ENCODE results near the gene CADM1. TPM values are rescaled to one million over a fixed set of nuclear protein-coding genes. Genes with fewer than 3 reads are reported as not detected.

Gene CADM1
- total and polyA plus RNA-seq, 2 donors (not counting 3 experiments of a cell fraction or from before 2014, with no cell fraction given) = 0.52 to 2.6 TPM

- no peak for DNase-seq (ENCODE audit: low read depth, low spot score)
- no peaks in the 10 kb centered on the region for H3K27me3 ChIP-seq (ENCODE audit: control insufficient read depth in 2 of 2, insufficient read depth in 2 of 2, low read length in 2 of 2)
- no peak overlapping the region for H2AFZ ChIP-seq (ENCODE audit: low read depth, low read length)
- dilution Hi-C loops (cut with MboI; ENCODE audit: extremely low pct_ligation_motif_present, low sequenced_read_pairs) (no loop called here), intact Hi-C loops (cut with micrococcal nuclease) (no loop called here)
- no peak for FAIRE-seq
- no peaks in the 10 kb centered on the region for H3K9me1 ChIP-seq (replicated peaks; ENCODE audit: control insufficient read depth, extremely low read depth, insufficient read depth, low read length)
- CTCF ChIA-PET = no interaction called here
- H3K27ac ChIP-seq (ENCODE audit: insufficient read depth, low read depth, low read length) = no peak overlapping the region
- POLR2A ChIA-PET = no interaction called here
- no peak overlapping the region for H3K9ac ChIP-seq (replicated peaks; ENCODE audit: extremely low read depth, insufficient read depth, low read length)
- TF ChIP-seq POLR2A (IDR thresholded peaks at IDR 0.05; ENCODE audit: low read depth, low read length) (no peak), JUN (IDR thresholded peaks at IDR 0.05; ENCODE audit: borderline replicate concordance, insufficient read depth, insufficient read length, low read depth) (no peak), GATA2 (IDR thresholded peaks at IDR 0.05; ENCODE audit: insufficient read depth, insufficient read length, low read depth, low read length) (no peak), FOS (IDR thresholded peaks at IDR 0.05; ENCODE audit: borderline replicate concordance, insufficient read depth, low read length) (no peak), POLR2AphosphoS5 (IDR thresholded peaks at IDR 0.05; ENCODE audit: insufficient read depth, low read depth, low read length) (no peak), EZH2 (IDR thresholded peaks at IDR 0.05; ENCODE audit: borderline replicate concordance, low read depth, low read length, severe bottlenecking) (no peak), MAX (IDR thresholded peaks at IDR 0.05; ENCODE audit: insufficient read depth, insufficient read length) (no peak), CTCF (IDR thresholded peaks at IDR 0.05; ENCODE audit: extremely low read depth in 1 of 2, insufficient read depth in 1 of 2, low read depth in 1 of 2, low read length in 2 of 2) (no peak), MYC (IDR thresholded peaks at IDR 0.05; ENCODE audit: low read depth, low read length) (no peak)
- no peak overlapping the region for H3K4me3 ChIP-seq (replicated peaks in 1 of 3; ENCODE audit: insufficient read depth in 1 of 3, low read depth in 1 of 3, low read length in 3 of 3)
- no peaks in the 10 kb centered on the region for H4K20me1 ChIP-seq (replicated peaks; ENCODE audit: control insufficient read depth, extremely low read depth, insufficient read depth, low read length)
- H3K9me3 ChIP-seq (replicated peaks; ENCODE audit: control insufficient read depth, insufficient read depth, low read length) = no peaks in the 10 kb centered on the region
- H3K36me3 ChIP-seq (ENCODE audit: control insufficient read depth in 2 of 2, extremely low read depth in 1 of 2, insufficient read depth in 2 of 2, low read length in 2 of 2) = no peaks in the 10 kb centered on the region
- BruUV-seq (replicated peaks) = no TSS peak
- no peaks in the 10 kb centered on the region for H3K4me1 ChIP-seq (ENCODE audit: control insufficient read depth, extremely low read depth, insufficient read depth, low read length)
- no peaks in the 10 kb centered on the region for H3K79me2 ChIP-seq (ENCODE audit: control insufficient read depth, insufficient read depth, low read length)
- H3K4me2 ChIP-seq (ENCODE audit: insufficient read depth, low read length) = no peak overlapping the region
Observed at GRCh38 chr11:115535781-115536180, 31.6 kb upstream of the CADM1 start.
